Neural cell (in vitro differentiated cells): ENCODE results near the gene SOD3. TPM values are rescaled to one million over a fixed set of nuclear protein-coding genes. Genes with fewer than 3 reads are reported as not detected.

Experiments used
- H2AFZ ChIP-seq: fragments of 200-600, 300-800 bp; sonication (generic), shearing (Covaris generic); 2 replicates; pipeline ENCODE4 v1.6.0; 2014; ENCODE audit warnings: low read depth, mild to moderate bottlenecking, antibody characterized with exemption, low read length, moderate library complexity
- H3F3A ChIP-seq: fragments of 200-600 bp; shearing (Covaris generic); 2 replicates; pipeline ENCODE4 v1.6.1; 2016; ENCODE audit warnings: mild to moderate bottlenecking, moderate library complexity, mixed read lengths, antibody characterized with exemption, low read length; ENCODE audit not compliant: insufficient read depth, poor library complexity, severe bottlenecking
- H3K27ac ChIP-seq: fragments of 200-600, 300-800 bp; sonication (generic), shearing (Covaris generic); 2 replicates; pipeline ENCODE4 v1.5.1; 2014; ENCODE audit warnings: mild to moderate bottlenecking, low read length, moderate library complexity
- H3K27me3 ChIP-seq: fragments of 300-800, 200-600 bp; sonication (generic), shearing (Covaris generic); 2 replicates; pipeline ENCODE4 v1.6.0; 2014; ENCODE audit warnings: mild to moderate bottlenecking, low read depth, low read length, moderate library complexity; ENCODE audit not compliant: insufficient read depth
- H3K36me3 ChIP-seq: fragments of 300-800, 200-600 bp; sonication (generic), shearing (Covaris generic); 2 replicates; pipeline ENCODE4 v1.5.1; 2014; ENCODE audit warnings: mild to moderate bottlenecking, antibody characterized with exemption, low read length, moderate library complexity; ENCODE audit not compliant: insufficient read depth
- H3K4me2 ChIP-seq: fragments of 300-800, 200-600 bp; sonication (generic), shearing (Covaris generic); 2 replicates; pipeline ENCODE4 v1.6.0; 2014; ENCODE audit warnings: mild to moderate bottlenecking, low read length
- H3K4me3 ChIP-seq: fragments of 300-800, 200-600 bp; sonication (generic), shearing (Covaris generic); 2 replicates; pipeline ENCODE4 v1.5.1; 2014; ENCODE audit warnings: mild to moderate bottlenecking, low read length, moderate library complexity
- H3K79me2 ChIP-seq: fragments of 200-600 bp; shearing (Covaris generic); replicated peaks from 2 replicates; pipeline ENCODE4 v1.6.0; 2014; ENCODE audit warnings: mild to moderate bottlenecking, low read length, moderate library complexity; ENCODE audit not compliant: insufficient read depth
- H3K9ac ChIP-seq: fragments of 300-800, 200-600 bp; sonication (generic), shearing (Covaris generic); 2 replicates; pipeline ENCODE4 v1.6.1; 2016; ENCODE audit warnings: mild to moderate bottlenecking, low read length, mixed read lengths
- H3K9me2 ChIP-seq: fragments of 200-600 bp; shearing (Covaris generic); 2 replicates; pipeline ENCODE4 v1.6.1; 2016; ENCODE audit warnings: mild to moderate bottlenecking, low read length, mixed read lengths; ENCODE audit not compliant: insufficient read depth
- H3K9me3 ChIP-seq: fragments of 200-600, 300-800 bp; sonication (generic), shearing (Covaris generic); 2 replicates; pipeline ENCODE4 v1.6.1; 2016; ENCODE audit warnings: mild to moderate bottlenecking, mixed run types, low read length, moderate library complexity, mixed read lengths
- H4K20me1 ChIP-seq: fragments of 200-600 bp; shearing (Covaris generic); 2 replicates; pipeline ENCODE4 v1.6.1; 2016; ENCODE audit warnings: mild to moderate bottlenecking, mixed run types; ENCODE audit not compliant: insufficient read depth
- EZH2 ChIP-seq: fragments of 200-600, 300-800 bp; shearing (Covaris generic), sonication (generic); IDR thresholded peaks from 2 replicates; pipeline ENCODE4 v1.6.1; 2014; ENCODE audit warnings: antibody characterized with exemption, low read length, borderline replicate concordance, mild to moderate bottlenecking; ENCODE audit not compliant: insufficient read depth, poor library complexity, severe bottlenecking
- MXI1 ChIP-seq: fragments of 450-650 bp; conservative IDR thresholded peaks from 2 replicates; pipeline ENCODE4 v1.6.1; 2014; ENCODE audit warnings: antibody characterized with exemption, mild to moderate bottlenecking; ENCODE audit not compliant: poor library complexity, severe bottlenecking
- RAD21 ChIP-seq: fragments of 450-650 bp; conservative IDR thresholded peaks from 2 replicates; pipeline ENCODE4 v1.6.1; 2014; ENCODE audit warnings: antibody characterized with exemption, mild to moderate bottlenecking, moderate library complexity
- TAF1 ChIP-seq: IDR thresholded peaks from 2 replicates; pipeline ENCODE4 v1.6.1; 2012; ENCODE audit warnings: low read depth
- polyA plus RNA-seq: library from polyadenylated mRNA; depleted of rRNA; stranded (reverse); fragments of >200 nt; gene quantifications from 2 replicates; pipeline ENCODE4 v1.2.3, GENCODE V29; 2014
- TF ChIP-seq, protein P1 (sequence below): fragments of 450-650 bp; IDR thresholded peaks from 2 replicates; pipeline ENCODE4 v1.5.1; 2014; ENCODE audit warnings: antibody characterized with exemption, mild to moderate bottlenecking, moderate library complexity; ENCODE audit not compliant: poor library complexity, severe bottlenecking
- TF ChIP-seq, protein P2 (sequence below): IDR thresholded peaks from 2 replicates; pipeline ENCODE4 v1.6.1; 2012; ENCODE audit warnings: borderline replicate concordance

The SOD3 gene
- polyA plus RNA-seq, 1 donor from 2014 or later = not detected

DNA sequence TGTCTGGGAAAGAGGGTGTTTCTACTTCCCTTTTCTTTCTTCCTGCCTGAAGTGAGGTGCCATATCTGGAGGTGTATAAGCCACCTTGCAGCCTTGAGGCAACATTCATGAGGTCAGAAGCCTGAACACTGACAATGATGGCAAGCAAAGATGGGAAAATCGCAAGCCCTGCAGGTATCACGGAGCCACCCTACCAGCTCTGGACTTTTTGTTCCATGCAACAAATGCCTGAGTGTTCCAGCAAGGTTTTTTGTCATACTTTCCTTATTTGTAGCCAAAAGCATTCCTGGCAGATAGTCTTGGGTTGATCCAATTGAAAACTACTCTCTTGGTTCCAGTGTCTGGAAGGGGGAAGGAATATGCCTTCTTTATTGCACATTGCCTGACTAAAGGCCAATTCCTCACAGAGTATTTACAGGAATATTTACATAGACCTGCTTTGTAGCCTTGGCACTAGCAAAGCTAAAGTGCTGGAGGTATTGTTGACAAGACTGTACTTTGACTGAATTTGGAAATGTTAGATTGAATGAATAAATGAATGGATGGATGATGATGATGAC, 14.4 kb upstream of the SOD3 start:
- H3K9me2 ChIP-seq = no peaks in the 10 kb centered on the region
- TF ChIP-seq EZH2 (no peak), RAD21 (no peak), TAF1 (no peak)
- TF ChIP-seq, protein P1, sequence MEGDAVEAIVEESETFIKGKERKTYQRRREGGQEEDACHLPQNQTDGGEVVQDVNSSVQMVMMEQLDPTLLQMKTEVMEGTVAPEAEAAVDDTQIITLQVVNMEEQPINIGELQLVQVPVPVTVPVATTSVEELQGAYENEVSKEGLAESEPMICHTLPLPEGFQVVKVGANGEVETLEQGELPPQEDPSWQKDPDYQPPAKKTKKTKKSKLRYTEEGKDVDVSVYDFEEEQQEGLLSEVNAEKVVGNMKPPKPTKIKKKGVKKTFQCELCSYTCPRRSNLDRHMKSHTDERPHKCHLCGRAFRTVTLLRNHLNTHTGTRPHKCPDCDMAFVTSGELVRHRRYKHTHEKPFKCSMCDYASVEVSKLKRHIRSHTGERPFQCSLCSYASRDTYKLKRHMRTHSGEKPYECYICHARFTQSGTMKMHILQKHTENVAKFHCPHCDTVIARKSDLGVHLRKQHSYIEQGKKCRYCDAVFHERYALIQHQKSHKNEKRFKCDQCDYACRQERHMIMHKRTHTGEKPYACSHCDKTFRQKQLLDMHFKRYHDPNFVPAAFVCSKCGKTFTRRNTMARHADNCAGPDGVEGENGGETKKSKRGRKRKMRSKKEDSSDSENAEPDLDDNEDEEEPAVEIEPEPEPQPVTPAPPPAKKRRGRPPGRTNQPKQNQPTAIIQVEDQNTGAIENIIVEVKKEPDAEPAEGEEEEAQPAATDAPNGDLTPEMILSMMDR = no peak

GRCh38 chr4:24781999-24782745, 13.2 kb upstream of the SOD3 start:
- Histone ChIP-seq H3F3A (no peaks in the 10 kb centered on the region), H3K27me3 (no peaks in the 10 kb centered on the region), H3K9ac (no peak overlapping the region), H3K4me2 (no peak overlapping the region), H3K9me3 (no peaks in the 10 kb centered on the region), H3K79me2 (no peaks in the 10 kb centered on the region), H3K27ac (no peak overlapping the region), H4K20me1 (no peaks in the 10 kb centered on the region), H3K9me2 (no peaks in the 10 kb centered on the region), H2AFZ (peak overlapping the region; percentile 1), H3K4me3 (peak overlapping the region; percentile 12), H3K36me3 (no peaks in the 10 kb centered on the region)
- no peak for TF ChIP-seq RAD21
- no peak for TF ChIP-seq MXI1
- no peak for TF ChIP-seq TAF1

More for the DNA sequence above, 14.4 kb upstream of the SOD3 start:
- Histone ChIP-seq H3K9ac (no peak overlapping the region), H3K9me3 (no peaks in the 10 kb centered on the region), H3K4me3 (no peak overlapping the region), H2AFZ (no peak overlapping the region), H3K27ac (no peak overlapping the region), H3F3A (no peaks in the 10 kb centered on the region), H3K36me3 (no peaks in the 10 kb centered on the region), H3K4me2 (no peak overlapping the region), H3K79me2 (no peaks in the 10 kb centered on the region), H4K20me1 (no peaks in the 10 kb centered on the region), H3K27me3 (no peaks in the 10 kb centered on the region)

- H4K20me1 ChIP-seq = no peaks in the 10 kb centered on the region
- H3K79me2 ChIP-seq = no peaks in the 10 kb centered on the region
- H3K36me3 ChIP-seq = no peaks in the 10 kb centered on the region
- no peak overlapping the region for H2AFZ ChIP-seq
- H3K9ac ChIP-seq = no peak overlapping the region
- H3K4me3 ChIP-seq = no peak overlapping the region
- no peaks in the 10 kb centered on the region for H3K9me2 ChIP-seq
- TF ChIP-seq MXI1 = no peak
- H3K4me2 ChIP-seq = no peak overlapping the region
- no peaks in the 10 kb centered on the region for H3K9me3 ChIP-seq
- H3K27me3 ChIP-seq = no peaks in the 10 kb centered on the region
- no peak overlapping the region for H3K27ac ChIP-seq
- H3F3A ChIP-seq = no peaks in the 10 kb centered on the region
These were observed 11.9 kb upstream of the SOD3 start for GRCh38 chr4:24783506-24783905.

GRCh38 chr4:24791043-24791442, 4.3 kb upstream of the SOD3 start:
- H3K4me3 ChIP-seq = no peak overlapping the region
- H2AFZ ChIP-seq = no peak overlapping the region
- H3K27ac ChIP-seq = no peak overlapping the region
- no peaks in the 10 kb centered on the region for H3K27me3 ChIP-seq
- no peak for TF ChIP-seq RAD21
- TF ChIP-seq, protein P2, sequence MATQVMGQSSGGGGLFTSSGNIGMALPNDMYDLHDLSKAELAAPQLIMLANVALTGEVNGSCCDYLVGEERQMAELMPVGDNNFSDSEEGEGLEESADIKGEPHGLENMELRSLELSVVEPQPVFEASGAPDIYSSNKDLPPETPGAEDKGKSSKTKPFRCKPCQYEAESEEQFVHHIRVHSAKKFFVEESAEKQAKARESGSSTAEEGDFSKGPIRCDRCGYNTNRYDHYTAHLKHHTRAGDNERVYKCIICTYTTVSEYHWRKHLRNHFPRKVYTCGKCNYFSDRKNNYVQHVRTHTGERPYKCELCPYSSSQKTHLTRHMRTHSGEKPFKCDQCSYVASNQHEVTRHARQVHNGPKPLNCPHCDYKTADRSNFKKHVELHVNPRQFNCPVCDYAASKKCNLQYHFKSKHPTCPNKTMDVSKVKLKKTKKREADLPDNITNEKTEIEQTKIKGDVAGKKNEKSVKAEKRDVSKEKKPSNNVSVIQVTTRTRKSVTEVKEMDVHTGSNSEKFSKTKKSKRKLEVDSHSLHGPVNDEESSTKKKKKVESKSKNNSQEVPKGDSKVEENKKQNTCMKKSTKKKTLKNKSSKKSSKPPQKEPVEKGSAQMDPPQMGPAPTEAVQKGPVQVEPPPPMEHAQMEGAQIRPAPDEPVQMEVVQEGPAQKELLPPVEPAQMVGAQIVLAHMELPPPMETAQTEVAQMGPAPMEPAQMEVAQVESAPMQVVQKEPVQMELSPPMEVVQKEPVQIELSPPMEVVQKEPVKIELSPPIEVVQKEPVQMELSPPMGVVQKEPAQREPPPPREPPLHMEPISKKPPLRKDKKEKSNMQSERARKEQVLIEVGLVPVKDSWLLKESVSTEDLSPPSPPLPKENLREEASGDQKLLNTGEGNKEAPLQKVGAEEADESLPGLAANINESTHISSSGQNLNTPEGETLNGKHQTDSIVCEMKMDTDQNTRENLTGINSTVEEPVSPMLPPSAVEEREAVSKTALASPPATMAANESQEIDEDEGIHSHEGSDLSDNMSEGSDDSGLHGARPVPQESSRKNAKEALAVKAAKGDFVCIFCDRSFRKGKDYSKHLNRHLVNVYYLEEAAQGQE = no peak
- no peaks in the 10 kb centered on the region for H3K9me3 ChIP-seq
- no peak overlapping the region for H3K9ac ChIP-seq
- H4K20me1 ChIP-seq = no peaks in the 10 kb centered on the region
- no peak overlapping the region for H3K4me2 ChIP-seq
- no peaks in the 10 kb centered on the region for H3K36me3 ChIP-seq
- H3F3A ChIP-seq = no peaks in the 10 kb centered on the region
- no peaks in the 10 kb centered on the region for H3K9me2 ChIP-seq
- no peaks in the 10 kb centered on the region for H3K79me2 ChIP-seq
